Activated T-cell treated with anti-CD3 and anti-CD28 coated beads, Interleukin-2, amount 50 U/mL, for 72 hours (primary cell): Measurements from ENCODE around the gene ITGB5. TPM values are rescaled to one million over a fixed set of nuclear protein-coding genes. Genes with fewer than 3 reads are reported as not detected.

ENCODE experiments used
- ATAC-seq, 2 donors: fragments of 150-1000 bp; cut with Tn5 transposase; replicated peaks in 1 of 2; 2 replicates each; pipeline ENCODE4 v1.10.0; 2021; ENCODE audit warnings: moderate library complexity in 2 of 2, mild to moderate bottlenecking in 1 of 2
- DNase-seq, 2 donors: peaks; one replicate each; pipeline ENCODE4 v3.0.0; 2021 to 2022; ENCODE audit warnings: mixed read lengths in 1 of 2
- H3K27ac Mint-ChIP-seq: one replicate; pipeline ENCODE4 v1.8.0; 2022; ENCODE audit warnings: mild to moderate bottlenecking, moderate library complexity, mixed read lengths
- H3K27me3 Mint-ChIP-seq: one replicate; pipeline ENCODE4 v1.8.0; 2022; ENCODE audit warnings: low read depth, mixed read lengths
- H3K36me3 Mint-ChIP-seq, 2 donors: one replicate each; pipeline ENCODE4 v1.8.0; 2022; ENCODE audit warnings: mixed read lengths in 2 of 2, mild to moderate bottlenecking in 1 of 2; ENCODE audit not compliant: insufficient read depth in 2 of 2
- H3K4me1 Mint-ChIP-seq: one replicate; pipeline ENCODE4 v1.8.0; 2022; ENCODE audit warnings: low read depth, mixed read lengths
- H3K4me3 Mint-ChIP-seq, 2 donors: one replicate each; pipeline ENCODE4 v1.8.0; 2022; ENCODE audit warnings: mild to moderate bottlenecking in 2 of 2, mixed read lengths in 2 of 2, moderate library complexity in 2 of 2
- H3K9me3 Mint-ChIP-seq, 2 donors: one replicate each; pipeline ENCODE4 v1.8.0; 2022; ENCODE audit warnings: mixed read lengths in 2 of 2
- total RNA-seq, 2 donors: library from RNA; stranded (reverse); gene quantifications; one replicate each; pipeline ENCODE4 v1.2.3, GENCODE V29; 2022

The ITGB5 gene
- total RNA-seq, 2 donors from 2014 or later = 0.65 to 1.6 TPM

DNA sequence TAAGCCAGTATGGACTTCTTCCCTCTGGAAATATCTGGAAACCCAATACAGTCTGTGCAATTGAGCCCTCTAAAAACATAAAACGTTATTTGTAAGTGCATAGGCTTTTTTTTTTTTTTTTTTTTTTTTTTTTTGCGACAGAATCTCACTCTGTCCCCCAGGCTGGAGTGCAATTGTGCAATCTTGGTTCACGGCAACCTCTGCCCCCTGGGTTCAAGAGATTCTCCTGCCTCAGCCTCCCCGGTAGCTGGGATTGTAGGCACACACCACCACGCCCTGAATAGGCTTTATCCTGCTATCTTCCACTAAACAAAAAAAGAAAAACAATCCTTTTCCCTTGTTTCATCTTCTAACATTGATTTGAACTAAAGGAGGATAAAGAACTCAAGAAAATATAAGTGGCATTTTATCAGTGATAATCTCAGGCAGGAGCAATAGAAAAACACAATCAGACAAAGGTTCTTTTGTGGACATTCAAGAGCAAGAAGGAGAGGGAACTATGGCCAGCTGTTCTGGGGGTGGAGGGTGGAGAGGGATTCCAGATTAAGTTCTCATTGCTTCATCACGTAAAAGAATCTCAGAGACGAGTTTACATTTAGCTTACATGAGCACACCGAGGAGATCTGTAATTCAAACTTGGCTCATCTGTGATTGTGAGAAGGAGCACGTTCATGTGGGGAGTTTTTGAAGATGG lies 68.6 kb downstream of the ITGB5 start:
- Mint-ChIP-seq H3K9me3 (no peaks in the 10 kb centered on the region), H3K36me3 (no peaks in the 10 kb centered on the region), H3K27me3 (peaks cover 3% of the 10 kb centered on the region), H3K4me3 (no peak overlapping the region), H3K27ac (no peak overlapping the region), H3K4me1 (no peaks in the 10 kb centered on the region)
- DNase-seq (no peak), ATAC-seq (no peak)

DNA sequence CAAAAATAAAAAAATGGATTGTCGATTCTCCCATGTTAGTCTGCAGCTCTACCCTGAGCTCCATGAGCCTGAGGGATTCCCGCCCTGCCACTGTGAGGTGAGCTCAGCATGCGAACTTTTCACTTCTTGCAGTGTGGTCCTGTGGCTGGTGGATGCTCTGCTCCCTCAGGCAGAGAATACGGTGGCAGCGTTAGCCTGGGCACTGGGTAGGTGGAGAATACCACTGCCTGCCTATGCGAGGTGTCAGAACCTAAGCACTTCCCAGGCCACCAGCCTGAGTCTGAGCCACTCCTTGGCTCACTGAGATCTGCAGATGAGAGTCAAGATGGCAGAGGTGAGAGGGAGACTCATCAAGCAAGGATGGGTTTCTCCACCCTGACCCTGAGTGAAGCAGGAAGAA lies 70.1 kb downstream of the ITGB5 start:
- DNase-seq (no peak), ATAC-seq (no peak)
- H3K36me3 Mint-ChIP-seq = no peaks in the 10 kb centered on the region
- H3K27ac Mint-ChIP-seq = no peak overlapping the region
- H3K4me1 Mint-ChIP-seq = no peaks in the 10 kb centered on the region
- H3K9me3 Mint-ChIP-seq = no peaks in the 10 kb centered on the region
- H3K4me3 Mint-ChIP-seq = no peak overlapping the region
- H3K27me3 Mint-ChIP-seq = peaks cover 8% of the 10 kb centered on the region

GRCh38 chr3:124816206-124816605 lies 71.0 kb downstream of the ITGB5 start:
- H3K9me3 Mint-ChIP-seq = no peaks in the 10 kb centered on the region
- H3K36me3 Mint-ChIP-seq = no peaks in the 10 kb centered on the region
- ATAC-seq = no peak
- no peak for DNase-seq
- H3K27ac Mint-ChIP-seq = no peak overlapping the region
- H3K4me1 Mint-ChIP-seq = no peaks in the 10 kb centered on the region
- H3K27me3 Mint-ChIP-seq = peaks cover 8% of the 10 kb centered on the region
- H3K4me3 Mint-ChIP-seq = no peak overlapping the region

DNA sequence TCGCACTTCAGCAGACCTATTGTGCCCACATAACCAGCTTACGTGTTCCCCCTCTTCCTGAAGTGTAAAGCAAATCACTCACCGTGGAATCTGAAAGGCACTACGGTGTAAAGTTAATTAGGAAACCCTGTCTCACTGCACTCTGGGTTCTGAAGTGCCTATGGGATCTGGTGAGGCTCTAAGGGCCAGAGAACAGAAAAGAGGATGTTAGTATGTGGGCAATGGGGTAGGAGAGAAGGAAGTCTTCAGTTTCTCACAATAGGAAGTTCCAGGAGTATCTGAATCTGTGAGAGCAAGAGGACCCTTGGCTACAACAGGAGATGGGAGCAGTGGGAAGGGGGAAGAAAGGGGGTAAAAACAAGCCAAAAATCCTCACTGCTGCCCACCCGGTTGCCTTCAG lies 71.4 kb downstream of the ITGB5 start:
- Mint-ChIP-seq H3K36me3 (no peaks in the 10 kb centered on the region), H3K27me3 (peaks cover 8% of the 10 kb centered on the region), H3K9me3 (no peaks in the 10 kb centered on the region), H3K27ac (no peak overlapping the region), H3K4me1 (no peaks in the 10 kb centered on the region), H3K4me3 (no peak overlapping the region)
- ATAC-seq (no peak), DNase-seq (no peak)

GRCh38 chr3:124814620-124815421 lies 72.3 kb downstream of the ITGB5 start:
- Mint-ChIP-seq H3K36me3 (no peaks in the 10 kb centered on the region), H3K9me3 (no peaks in the 10 kb centered on the region), H3K27ac (no peak overlapping the region), H3K4me3 (no peak overlapping the region), H3K27me3 (peaks cover 8% of the 10 kb centered on the region), H3K4me1 (no peaks in the 10 kb centered on the region)
- DNase-seq (no peak), ATAC-seq (no peak)

DNA sequence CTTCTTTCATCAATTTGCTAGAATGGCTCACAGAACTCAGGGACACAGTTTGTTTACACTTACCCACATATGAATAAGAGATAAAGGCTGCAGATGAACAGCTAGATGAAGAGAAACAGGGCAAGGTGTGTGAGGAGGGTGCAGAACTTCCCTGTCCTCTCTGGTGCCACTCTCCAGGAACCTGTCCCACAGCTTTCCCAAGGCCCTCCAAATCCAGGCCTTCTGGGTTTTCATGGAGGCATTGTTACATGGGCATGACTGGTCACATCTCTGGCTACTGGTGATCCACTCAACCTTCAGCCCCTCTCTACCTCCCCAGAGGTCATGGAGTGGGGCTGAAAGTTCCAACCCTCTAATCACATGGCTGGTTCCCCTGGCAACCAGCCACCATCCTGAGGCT lies 73.6 kb downstream of the ITGB5 start:
- Mint-ChIP-seq H3K27me3 (peaks cover 8% of the 10 kb centered on the region), H3K4me1 (no peaks in the 10 kb centered on the region), H3K27ac (no peak overlapping the region), H3K9me3 (no peaks in the 10 kb centered on the region), H3K4me3 (no peak overlapping the region), H3K36me3 (no peaks in the 10 kb centered on the region)
- DNase-seq (no peak), ATAC-seq (no peak)

DNA sequence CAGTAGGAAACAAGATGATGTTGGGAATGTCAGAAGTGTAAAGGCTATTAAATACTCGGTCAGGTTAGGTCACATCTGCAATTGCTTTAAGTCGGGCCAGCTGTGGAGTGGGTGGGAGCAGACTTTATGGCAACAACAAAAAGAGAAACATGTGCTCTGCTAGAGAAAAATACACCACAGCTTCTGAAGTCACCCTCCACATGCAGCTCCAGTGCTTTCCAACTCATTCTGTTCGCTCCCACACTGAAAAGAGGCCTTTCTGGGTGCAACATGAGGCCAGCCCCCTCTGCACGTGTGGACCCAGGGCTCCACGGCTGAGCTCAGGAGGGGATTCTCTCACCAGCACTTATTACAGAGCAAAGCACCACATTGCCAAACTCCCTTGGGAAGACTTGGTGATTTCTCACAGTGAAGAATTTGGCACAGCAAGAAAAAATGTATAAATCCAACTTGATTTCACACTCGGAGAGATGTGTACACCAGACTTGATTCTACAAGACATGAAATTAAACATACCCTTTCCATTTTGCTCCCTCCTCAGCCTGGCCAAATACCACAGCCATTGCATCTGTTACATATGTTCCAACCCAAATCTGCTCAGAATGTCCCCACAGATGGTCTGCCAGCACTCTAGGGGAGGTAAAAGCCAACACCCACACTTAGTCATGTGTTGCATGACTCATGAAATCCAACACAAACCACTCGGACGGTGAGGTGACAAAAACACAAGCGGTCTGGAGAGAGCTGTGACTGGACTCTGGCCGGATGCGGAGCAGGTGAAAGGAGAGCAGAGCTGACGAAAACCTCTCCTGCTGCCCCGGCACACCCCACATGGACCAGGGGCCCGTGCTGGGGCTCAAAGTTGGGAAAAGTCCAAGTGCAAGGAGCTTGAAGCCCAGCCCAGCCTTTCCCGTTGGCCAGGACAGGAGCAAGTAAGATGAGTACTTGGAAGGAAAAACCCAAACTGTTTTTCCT lies 74.6 kb downstream of the ITGB5 start:
- Mint-ChIP-seq H3K27me3 (peaks cover 8% of the 10 kb centered on the region), H3K4me1 (no peaks in the 10 kb centered on the region), H3K36me3 (no peaks in the 10 kb centered on the region), H3K4me3 (no peak overlapping the region), H3K9me3 (no peaks in the 10 kb centered on the region), H3K27ac (no peak overlapping the region)
- peak in 1 of 2 donors; percentile 15 for ATAC-seq
- no peak for DNase-seq

DNA sequence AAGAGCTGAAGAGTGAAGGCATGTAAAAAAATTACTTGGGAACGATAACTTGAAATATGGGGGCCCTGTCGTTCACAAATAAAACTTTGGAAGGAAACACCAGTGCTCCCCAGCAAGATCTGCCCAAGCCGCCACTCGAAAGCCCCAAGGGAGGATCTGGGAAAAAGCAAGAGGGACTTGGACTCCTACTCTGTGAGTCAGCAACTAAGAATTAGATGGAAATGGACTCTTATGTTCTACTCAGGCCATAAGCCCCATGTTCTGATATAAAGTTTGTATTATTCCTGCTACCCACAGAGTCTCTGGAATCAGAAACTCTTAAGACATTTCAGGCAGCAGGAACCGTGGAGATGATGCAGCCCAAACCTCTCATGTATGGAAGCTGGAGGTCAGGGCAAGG lies 75.7 kb downstream of the ITGB5 start:
- no peaks in the 10 kb centered on the region for H3K9me3 Mint-ChIP-seq
- no peak for DNase-seq
- H3K4me1 Mint-ChIP-seq = no peaks in the 10 kb centered on the region
- ATAC-seq = no peak
- no peak overlapping the region for H3K27ac Mint-ChIP-seq
- peaks cover 8% of the 10 kb centered on the region for H3K27me3 Mint-ChIP-seq
- H3K4me3 Mint-ChIP-seq = no peak overlapping the region
- no peaks in the 10 kb centered on the region for H3K36me3 Mint-ChIP-seq

- ATAC-seq (no peak), DNase-seq (no peak)
- Mint-ChIP-seq H3K36me3 (no peaks in the 10 kb centered on the region), H3K27ac (no peak overlapping the region), H3K4me1 (no peaks in the 10 kb centered on the region), H3K4me3 (no peak overlapping the region), H3K9me3 (no peaks in the 10 kb centered on the region), H3K27me3 (peaks cover 13% of the 10 kb centered on the region)
Observed at GRCh38 chr3:124810970-124811369, 76.2 kb downstream of the ITGB5 start.

DNA sequence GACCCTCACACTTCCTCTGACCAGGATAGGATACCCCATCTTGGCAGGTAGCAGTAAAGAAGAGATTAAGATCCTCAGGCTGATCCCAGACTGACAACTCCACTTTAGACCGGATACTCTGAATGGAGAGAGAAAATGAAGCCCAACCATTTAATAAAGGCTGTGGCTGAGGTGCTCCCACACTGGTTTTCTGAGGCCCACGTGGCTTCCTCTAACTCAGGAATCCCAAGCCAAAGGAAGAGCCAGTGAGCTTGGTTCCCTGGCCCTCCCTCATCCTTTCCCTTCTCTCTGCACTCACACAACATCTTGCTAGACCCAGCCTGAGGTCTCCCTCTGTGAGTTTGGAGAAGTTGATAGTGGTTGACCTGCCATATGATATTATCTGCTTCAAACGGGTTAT lies 78.1 kb downstream of the ITGB5 start:
- DNase-seq (no peak), ATAC-seq (no peak)
- H3K4me3 Mint-ChIP-seq = no peak overlapping the region
- no peaks in the 10 kb centered on the region for H3K9me3 Mint-ChIP-seq
- no peaks in the 10 kb centered on the region for H3K4me1 Mint-ChIP-seq
- H3K36me3 Mint-ChIP-seq = no peaks in the 10 kb centered on the region
- H3K27me3 Mint-ChIP-seq = peaks cover 24% of the 10 kb centered on the region
- H3K27ac Mint-ChIP-seq = no peak overlapping the region

GRCh38 chr3:124805671-124806070 lies 81.5 kb downstream of the ITGB5 start:
- no peak overlapping the region for H3K4me3 Mint-ChIP-seq
- ATAC-seq (no peak), DNase-seq (no peak)
- H3K27ac Mint-ChIP-seq = no peak overlapping the region
- no peaks in the 10 kb centered on the region for H3K36me3 Mint-ChIP-seq
- peaks cover 16% of the 10 kb centered on the region for H3K27me3 Mint-ChIP-seq
- H3K4me1 Mint-ChIP-seq = no peaks in the 10 kb centered on the region
- H3K9me3 Mint-ChIP-seq = no peaks in the 10 kb centered on the region

- no peak overlapping the region for H3K27ac Mint-ChIP-seq
- no peaks in the 10 kb centered on the region for H3K9me3 Mint-ChIP-seq
- DNase-seq (no peak), ATAC-seq (no peak)
- H3K4me3 Mint-ChIP-seq = no peak overlapping the region
- no peaks in the 10 kb centered on the region for H3K4me1 Mint-ChIP-seq
- H3K27me3 Mint-ChIP-seq = peaks cover 16% of the 10 kb centered on the region
- no peaks in the 10 kb centered on the region for H3K36me3 Mint-ChIP-seq
Observed at GRCh38 chr3:124804875-124805274, 82.3 kb downstream of the ITGB5 start.

GRCh38 chr3:124802702-124803101 lies 84.5 kb downstream of the ITGB5 start:
- ATAC-seq (no peak), DNase-seq (no peak)
- Mint-ChIP-seq H3K4me3 (no peak overlapping the region), H3K4me1 (no peaks in the 10 kb centered on the region), H3K27ac (no peak overlapping the region), H3K36me3 (no peaks in the 10 kb centered on the region), H3K9me3 (no peaks in the 10 kb centered on the region), H3K27me3 (peaks cover 16% of the 10 kb centered on the region)
